Measurements from ENCODE around the gene CDH13. TPM values are rescaled to one million over a fixed set of nuclear protein-coding genes. Genes with fewer than 3 reads are reported as not detected.
A peak's percentile ranks its signal among the peaks of the same experiment; 100 is the strongest.

Gene CDH13
- total and polyA plus RNA-seq, 2 experiments from 2014 or later: 1.6 to 4.4 TPM

DNA sequence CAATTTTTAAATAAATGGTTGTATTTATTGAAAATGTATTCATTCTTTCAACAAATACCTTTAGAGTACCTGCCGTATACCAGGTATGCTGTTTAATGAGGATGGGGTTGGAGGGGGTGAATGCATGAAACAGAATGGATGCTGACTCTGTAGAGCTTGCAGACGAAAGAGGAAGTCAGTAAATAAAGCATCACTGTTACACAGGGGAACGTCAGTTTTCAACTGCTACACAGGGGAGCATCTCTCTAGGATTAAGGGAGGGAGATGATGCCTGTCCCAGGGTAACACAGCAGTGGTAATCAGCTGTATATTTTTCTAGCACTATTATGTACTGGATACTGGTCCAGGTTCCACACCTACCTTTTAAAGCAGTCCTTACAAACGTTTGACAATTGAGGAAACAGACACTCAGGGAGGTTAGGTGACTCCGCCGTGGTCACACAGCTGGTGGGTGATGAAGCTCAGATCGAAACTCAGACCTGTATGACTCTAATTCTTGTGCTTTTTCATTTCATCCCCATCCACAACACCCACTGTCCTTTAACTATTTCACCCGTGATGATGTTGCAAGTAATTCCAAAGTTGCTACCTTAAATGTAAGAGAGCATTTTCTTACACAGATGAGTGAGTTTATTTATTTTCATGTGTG is 728.9 kb downstream of the CDH13 start:
- Histone ChIP-seq H3K27me3 (ENCODE audit: insufficient read depth) (no peaks in the 10 kb centered on the region), H3K4me2 (no peak overlapping the region), H3K27ac (ENCODE audit: low read depth) (no peak overlapping the region), H3K9me2 (ENCODE audit: insufficient read depth) (no peaks in the 10 kb centered on the region), H3K4me3 (no peak overlapping the region), H3K4me1 (ENCODE audit: insufficient read depth) (no peaks in the 10 kb centered on the region), H3K36me3 (ENCODE audit: insufficient read depth) (no peaks in the 10 kb centered on the region), H2AFZ (no peak overlapping the region), H4K20me1 (replicated peaks; ENCODE audit: insufficient read depth) (no peaks in the 10 kb centered on the region), H3K79me2 (replicated peaks; ENCODE audit: insufficient read depth) (no peaks in the 10 kb centered on the region), H3F3A (replicated peaks; ENCODE audit: low read depth) (no peaks in the 10 kb centered on the region)
- no peak for ATAC-seq
- no peak overlapping the region; the same call in 1 of the 2 replicates for H3K27ac Mint-ChIP-seq
- no peak overlapping the region for H3K4me3 Mint-ChIP-seq
- DNase-seq (ENCODE audit: low spot score): no peak
- H3K27me3 Mint-ChIP-seq (ENCODE audit: insufficient read depth, low read depth, poor library complexity): peaks cover 4% of the 10 kb centered on the region
- TF ChIP-seq POLR2AphosphoS5 (IDR thresholded peaks at IDR 0.05; ENCODE audit: low read depth): no peak
- TF ChIP-seq, protein P1, sequence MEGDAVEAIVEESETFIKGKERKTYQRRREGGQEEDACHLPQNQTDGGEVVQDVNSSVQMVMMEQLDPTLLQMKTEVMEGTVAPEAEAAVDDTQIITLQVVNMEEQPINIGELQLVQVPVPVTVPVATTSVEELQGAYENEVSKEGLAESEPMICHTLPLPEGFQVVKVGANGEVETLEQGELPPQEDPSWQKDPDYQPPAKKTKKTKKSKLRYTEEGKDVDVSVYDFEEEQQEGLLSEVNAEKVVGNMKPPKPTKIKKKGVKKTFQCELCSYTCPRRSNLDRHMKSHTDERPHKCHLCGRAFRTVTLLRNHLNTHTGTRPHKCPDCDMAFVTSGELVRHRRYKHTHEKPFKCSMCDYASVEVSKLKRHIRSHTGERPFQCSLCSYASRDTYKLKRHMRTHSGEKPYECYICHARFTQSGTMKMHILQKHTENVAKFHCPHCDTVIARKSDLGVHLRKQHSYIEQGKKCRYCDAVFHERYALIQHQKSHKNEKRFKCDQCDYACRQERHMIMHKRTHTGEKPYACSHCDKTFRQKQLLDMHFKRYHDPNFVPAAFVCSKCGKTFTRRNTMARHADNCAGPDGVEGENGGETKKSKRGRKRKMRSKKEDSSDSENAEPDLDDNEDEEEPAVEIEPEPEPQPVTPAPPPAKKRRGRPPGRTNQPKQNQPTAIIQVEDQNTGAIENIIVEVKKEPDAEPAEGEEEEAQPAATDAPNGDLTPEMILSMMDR (conservative IDR thresholded peaks at IDR 0.05; ENCODE audit: low read depth in 2 of 2): no peak
- TF ChIP-seq, protein P2, sequence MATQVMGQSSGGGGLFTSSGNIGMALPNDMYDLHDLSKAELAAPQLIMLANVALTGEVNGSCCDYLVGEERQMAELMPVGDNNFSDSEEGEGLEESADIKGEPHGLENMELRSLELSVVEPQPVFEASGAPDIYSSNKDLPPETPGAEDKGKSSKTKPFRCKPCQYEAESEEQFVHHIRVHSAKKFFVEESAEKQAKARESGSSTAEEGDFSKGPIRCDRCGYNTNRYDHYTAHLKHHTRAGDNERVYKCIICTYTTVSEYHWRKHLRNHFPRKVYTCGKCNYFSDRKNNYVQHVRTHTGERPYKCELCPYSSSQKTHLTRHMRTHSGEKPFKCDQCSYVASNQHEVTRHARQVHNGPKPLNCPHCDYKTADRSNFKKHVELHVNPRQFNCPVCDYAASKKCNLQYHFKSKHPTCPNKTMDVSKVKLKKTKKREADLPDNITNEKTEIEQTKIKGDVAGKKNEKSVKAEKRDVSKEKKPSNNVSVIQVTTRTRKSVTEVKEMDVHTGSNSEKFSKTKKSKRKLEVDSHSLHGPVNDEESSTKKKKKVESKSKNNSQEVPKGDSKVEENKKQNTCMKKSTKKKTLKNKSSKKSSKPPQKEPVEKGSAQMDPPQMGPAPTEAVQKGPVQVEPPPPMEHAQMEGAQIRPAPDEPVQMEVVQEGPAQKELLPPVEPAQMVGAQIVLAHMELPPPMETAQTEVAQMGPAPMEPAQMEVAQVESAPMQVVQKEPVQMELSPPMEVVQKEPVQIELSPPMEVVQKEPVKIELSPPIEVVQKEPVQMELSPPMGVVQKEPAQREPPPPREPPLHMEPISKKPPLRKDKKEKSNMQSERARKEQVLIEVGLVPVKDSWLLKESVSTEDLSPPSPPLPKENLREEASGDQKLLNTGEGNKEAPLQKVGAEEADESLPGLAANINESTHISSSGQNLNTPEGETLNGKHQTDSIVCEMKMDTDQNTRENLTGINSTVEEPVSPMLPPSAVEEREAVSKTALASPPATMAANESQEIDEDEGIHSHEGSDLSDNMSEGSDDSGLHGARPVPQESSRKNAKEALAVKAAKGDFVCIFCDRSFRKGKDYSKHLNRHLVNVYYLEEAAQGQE (IDR thresholded peaks at IDR 0.05; ENCODE audit: unreplicated experiment): no peak
- no peak for TF ChIP-seq CREB1 (CRISPR knock-in tag; IDR thresholded peaks at IDR 0.05; ENCODE audit: low read depth)
- no peak for TF ChIP-seq JUNB (IDR thresholded peaks at IDR 0.05; ENCODE audit: unreplicated experiment)
- H3K9me3 Mint-ChIP-seq: no peaks in the 10 kb centered on the region
- H3K36me3 Mint-ChIP-seq (ENCODE audit: low read depth): no peaks in the 10 kb centered on the region
- H3K4me1 Mint-ChIP-seq: no peaks in the 10 kb centered on the region

DNA sequence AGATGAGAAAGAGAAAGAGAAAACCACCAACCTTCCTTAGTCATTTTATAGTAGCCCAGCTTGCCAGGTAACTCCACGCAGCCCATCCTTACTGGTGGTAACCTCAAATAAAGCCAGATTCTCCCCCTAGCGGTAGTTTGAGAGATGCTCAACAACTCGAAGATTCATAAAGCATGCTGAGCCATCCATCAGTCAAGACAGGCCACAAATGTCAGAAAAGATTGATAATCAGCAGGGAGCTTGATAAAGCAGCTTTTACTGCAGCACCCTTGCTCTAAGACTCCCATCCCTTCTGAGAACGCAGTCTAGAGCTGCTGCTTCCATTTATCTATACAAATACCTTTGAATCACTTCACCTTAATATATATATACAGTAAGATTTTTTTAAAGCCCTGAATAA is 729.5 kb downstream of the CDH13 start:
- Histone ChIP-seq H3K79me2 (replicated peaks; ENCODE audit: insufficient read depth) (no peaks in the 10 kb centered on the region), H3K27ac (ENCODE audit: low read depth) (no peak overlapping the region), H3K4me3 (no peak overlapping the region), H3K36me3 (ENCODE audit: insufficient read depth) (no peaks in the 10 kb centered on the region), H4K20me1 (replicated peaks; ENCODE audit: insufficient read depth) (no peaks in the 10 kb centered on the region), H3F3A (replicated peaks; ENCODE audit: low read depth) (no peaks in the 10 kb centered on the region), H3K4me2 (no peak overlapping the region), H3K27me3 (ENCODE audit: insufficient read depth) (no peaks in the 10 kb centered on the region), H3K9me2 (ENCODE audit: insufficient read depth) (no peaks in the 10 kb centered on the region), H2AFZ (no peak overlapping the region), H3K4me1 (ENCODE audit: insufficient read depth) (no peaks in the 10 kb centered on the region)
- no peaks in the 10 kb centered on the region for H3K9me3 Mint-ChIP-seq
- no peak overlapping the region for H3K27ac Mint-ChIP-seq
- H3K27me3 Mint-ChIP-seq (ENCODE audit: insufficient read depth, low read depth, poor library complexity): peaks cover 4% of the 10 kb centered on the region
- no peaks in the 10 kb centered on the region for H3K36me3 Mint-ChIP-seq (ENCODE audit: low read depth)
- TF ChIP-seq, protein P1 (conservative IDR thresholded peaks at IDR 0.05; ENCODE audit: low read depth in 2 of 2): peak; percentile 75 to 78
- TF ChIP-seq, protein P3, sequence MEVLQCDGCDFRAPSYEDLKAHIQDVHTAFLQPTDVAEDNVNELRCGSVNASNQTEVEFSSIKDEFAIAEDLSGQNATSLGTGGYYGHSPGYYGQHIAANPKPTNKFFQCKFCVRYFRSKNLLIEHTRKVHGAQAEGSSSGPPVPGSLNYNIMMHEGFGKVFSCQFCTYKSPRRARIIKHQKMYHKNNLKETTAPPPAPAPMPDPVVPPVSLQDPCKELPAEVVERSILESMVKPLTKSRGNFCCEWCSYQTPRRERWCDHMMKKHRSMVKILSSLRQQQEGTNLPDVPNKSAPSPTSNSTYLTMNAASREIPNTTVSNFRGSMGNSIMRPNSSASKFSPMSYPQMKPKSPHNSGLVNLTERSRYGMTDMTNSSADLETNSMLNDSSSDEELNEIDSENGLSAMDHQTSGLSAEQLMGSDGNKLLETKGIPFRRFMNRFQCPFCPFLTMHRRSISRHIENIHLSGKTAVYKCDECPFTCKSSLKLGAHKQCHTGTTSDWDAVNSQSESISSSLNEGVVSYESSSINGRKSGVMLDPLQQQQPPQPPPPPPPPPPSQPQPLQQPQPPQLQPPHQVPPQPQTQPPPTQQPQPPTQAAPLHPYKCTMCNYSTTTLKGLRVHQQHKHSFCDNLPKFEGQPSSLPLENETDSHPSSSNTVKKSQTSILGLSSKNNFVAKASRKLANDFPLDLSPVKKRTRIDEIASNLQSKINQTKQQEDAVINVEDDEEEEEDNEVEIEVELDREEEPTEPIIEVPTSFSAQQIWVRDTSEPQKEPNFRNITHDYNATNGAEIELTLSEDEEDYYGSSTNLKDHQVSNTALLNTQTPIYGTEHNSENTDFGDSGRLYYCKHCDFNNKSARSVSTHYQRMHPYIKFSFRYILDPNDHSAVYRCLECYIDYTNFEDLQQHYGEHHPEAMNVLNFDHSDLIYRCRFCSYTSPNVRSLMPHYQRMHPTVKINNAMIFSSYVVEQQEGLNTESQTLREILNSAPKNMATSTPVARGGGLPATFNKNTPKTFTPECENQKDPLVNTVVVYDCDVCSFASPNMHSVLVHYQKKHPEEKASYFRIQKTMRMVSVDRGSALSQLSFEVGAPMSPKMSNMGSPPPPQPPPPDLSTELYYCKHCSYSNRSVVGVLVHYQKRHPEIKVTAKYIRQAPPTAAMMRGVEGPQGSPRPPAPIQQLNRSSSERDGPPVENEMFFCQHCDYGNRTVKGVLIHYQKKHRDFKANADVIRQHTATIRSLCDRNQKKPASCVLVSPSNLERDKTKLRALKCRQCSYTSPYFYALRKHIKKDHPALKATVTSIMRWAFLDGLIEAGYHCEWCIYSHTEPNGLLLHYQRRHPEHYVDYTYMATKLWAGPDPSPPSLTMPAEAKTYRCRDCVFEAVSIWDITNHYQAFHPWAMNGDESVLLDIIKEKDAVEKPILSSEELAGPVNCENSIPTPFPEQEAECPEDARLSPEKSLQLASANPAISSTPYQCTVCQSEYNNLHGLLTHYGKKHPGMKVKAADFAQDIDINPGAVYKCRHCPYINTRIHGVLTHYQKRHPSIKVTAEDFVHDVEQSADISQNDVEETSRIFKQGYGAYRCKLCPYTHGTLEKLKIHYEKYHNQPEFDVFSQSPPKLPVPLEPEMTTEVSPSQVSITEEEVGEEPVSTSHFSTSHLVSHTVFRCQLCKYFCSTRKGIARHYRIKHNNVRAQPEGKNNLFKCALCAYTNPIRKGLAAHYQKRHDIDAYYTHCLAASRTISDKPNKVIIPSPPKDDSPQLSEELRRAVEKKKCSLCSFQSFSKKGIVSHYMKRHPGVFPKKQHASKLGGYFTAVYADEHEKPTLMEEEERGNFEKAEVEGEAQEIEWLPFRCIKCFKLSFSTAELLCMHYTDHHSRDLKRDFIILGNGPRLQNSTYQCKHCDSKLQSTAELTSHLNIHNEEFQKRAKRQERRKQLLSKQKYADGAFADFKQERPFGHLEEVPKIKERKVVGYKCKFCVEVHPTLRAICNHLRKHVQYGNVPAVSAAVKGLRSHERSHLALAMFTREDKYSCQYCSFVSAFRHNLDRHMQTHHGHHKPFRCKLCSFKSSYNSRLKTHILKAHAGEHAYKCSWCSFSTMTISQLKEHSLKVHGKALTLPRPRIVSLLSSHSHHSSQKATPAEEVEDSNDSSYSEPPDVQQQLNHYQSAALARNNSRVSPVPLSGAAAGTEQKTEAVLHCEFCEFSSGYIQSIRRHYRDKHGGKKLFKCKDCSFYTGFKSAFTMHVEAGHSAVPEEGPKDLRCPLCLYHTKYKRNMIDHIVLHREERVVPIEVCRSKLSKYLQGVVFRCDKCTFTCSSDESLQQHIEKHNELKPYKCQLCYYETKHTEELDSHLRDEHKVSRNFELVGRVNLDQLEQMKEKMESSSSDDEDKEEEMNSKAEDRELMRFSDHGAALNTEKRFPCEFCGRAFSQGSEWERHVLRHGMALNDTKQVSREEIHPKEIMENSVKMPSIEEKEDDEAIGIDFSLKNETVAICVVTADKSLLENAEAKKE (CRISPR knock-in tag; IDR thresholded peaks at IDR 0.05): no peak
- ATAC-seq (peak; percentile 91), DNase-seq (ENCODE audit: low spot score) (peak; percentile 89)
- no peak overlapping the region for H3K4me3 Mint-ChIP-seq
- no peaks in the 10 kb centered on the region for H3K4me1 Mint-ChIP-seq

Data from GM23338 (cell line).